GM18507 (cell line): ENCODE measurements around the gene PKD1L1.
"Not testable (repeated sequence)": the region's sequence is repeated elsewhere in the genome, so short reads cannot be mapped to it uniquely, and the experiment has no call there.

ENCODE experiments used
- DNase-seq: peaks from one replicate; pipeline ENCODE4 v3.0.0; 2011; ENCODE audit warnings: low read depth; ENCODE audit not compliant: insufficient read length; ENCODE audit errors: extremely low spot score
- FAIRE-seq: peaks from 2 replicates; lab custom pipeline; 2011; peaks lifted over from hg19 to GRCh38; lab: Jason Lieb, UNC

The PKD1L1 gene

GRCh38 chr7:47811632-47812380 lies 136.5 kb downstream of the PKD1L1 start:
- FAIRE-seq (no peak), DNase-seq (no peak)

- FAIRE-seq (no peak), DNase-seq (no peak)
These were observed 138.9 kb downstream of the PKD1L1 start for GRCh38 chr7:47809387-47809786.

- no peak for FAIRE-seq
- DNase-seq = no peak
These were observed 139.9 kb downstream of the PKD1L1 start for GRCh38 chr7:47808321-47808720.

GRCh38 chr7:47807756-47808155 lies 140.5 kb downstream of the PKD1L1 start:
- DNase-seq = no peak

GRCh38 chr7:47807126-47807525 lies 141.1 kb downstream of the PKD1L1 start:
- no peak for DNase-seq
- FAIRE-seq = no peak

More at GRCh38 chr7:47807756-47808155, 140.5 kb downstream of the PKD1L1 start:
- no peak for FAIRE-seq

- FAIRE-seq = no peak
These were observed 141.6 kb downstream of the PKD1L1 start for GRCh38 chr7:47806701-47807103.

GRCh38 chr7:47804767-47805545 lies 143.3 kb downstream of the PKD1L1 start:
- FAIRE-seq (no peak), DNase-seq (no peak)

More at GRCh38 chr7:47806701-47807103, 141.6 kb downstream of the PKD1L1 start:
- DNase-seq = no peak

GRCh38 chr7:47803846-47804245 lies 144.4 kb downstream of the PKD1L1 start:
- no peak for FAIRE-seq
- DNase-seq = no peak

- FAIRE-seq (no peak), DNase-seq (no peak)
These were observed 145.2 kb downstream of the PKD1L1 start for GRCh38 chr7:47803025-47803424.

GRCh38 chr7:47801423-47801822 lies 146.8 kb downstream of the PKD1L1 start:
- FAIRE-seq (no peak), DNase-seq (no peak)

- FAIRE-seq (no peak), DNase-seq (no peak)
These were observed 148.7 kb downstream of the PKD1L1 start for GRCh38 chr7:47799524-47799923.

GRCh38 chr7:47796347-47796746 lies 151.9 kb downstream of the PKD1L1 start:
- DNase-seq (no peak), FAIRE-seq (no peak)

- no peak for DNase-seq
These were observed 152.6 kb downstream of the PKD1L1 start for GRCh38 chr7:47795631-47796030.

GRCh38 chr7:47795126-47795525 lies 153.1 kb downstream of the PKD1L1 start:
- not testable (repeated sequence) for FAIRE-seq, DNase-seq

More at GRCh38 chr7:47795631-47796030, 152.6 kb downstream of the PKD1L1 start:
- no peak for FAIRE-seq

GRCh38 chr7:47794016-47794415 lies 154.2 kb downstream of the PKD1L1 start:
- no peak for FAIRE-seq
- no peak for DNase-seq

- not testable (repeated sequence) for DNase-seq, FAIRE-seq
These were observed 155.1 kb downstream of the PKD1L1 start for GRCh38 chr7:47793186-47793585.

- FAIRE-seq (no peak), DNase-seq (no peak)
These were observed 155.6 kb downstream of the PKD1L1 start for GRCh38 chr7:47792521-47793121.

- DNase-seq (no peak), FAIRE-seq (no peak)
These were observed 156.6 kb downstream of the PKD1L1 start for GRCh38 chr7:47791682-47792081.

- FAIRE-seq (no peak), DNase-seq (no peak)
These were observed 160.2 kb downstream of the PKD1L1 start for GRCh38 chr7:47788083-47788482.
